Trophoblast cell (in vitro differentiated cells and primary cell): ENCODE data around the gene LTB4R2.

Experiments
- DNase-seq, 2 donors: peaks; one replicate each; pipeline ENCODE4 v3.0.0-alpha.2; 2016
- H2AFZ ChIP-seq: 2 replicates; pipeline ENCODE4 v1.6.1; 2013; ENCODE audit warnings: low read length, moderate library complexity, mild to moderate bottlenecking; ENCODE audit not compliant: insufficient read depth, poor library complexity
- H2AK5ac ChIP-seq: 2 replicates; pipeline ENCODE4 v1.6.1; 2013; ENCODE audit warnings: mild to moderate bottlenecking, low read length
- H2BK120ac ChIP-seq: 2 replicates; pipeline ENCODE4 v1.6.1; 2013; ENCODE audit warnings: low read length, mild to moderate bottlenecking, moderate library complexity; ENCODE audit not compliant: insufficient read depth, poor library complexity
- H2BK12ac ChIP-seq: 2 replicates; pipeline ENCODE4 v1.6.1; 2013; ENCODE audit warnings: mild to moderate bottlenecking, low read length, moderate library complexity
- H2BK5ac ChIP-seq: 2 replicates; pipeline ENCODE4 v1.6.1; 2013; ENCODE audit warnings: low read length, low read depth, moderate library complexity, mild to moderate bottlenecking; ENCODE audit not compliant: poor library complexity
- H3K14ac ChIP-seq: 2 replicates; pipeline ENCODE4 v1.6.1; 2013; ENCODE audit warnings: mild to moderate bottlenecking, low read length
- H3K18ac ChIP-seq: 2 replicates; pipeline ENCODE4 v1.6.1; 2013; ENCODE audit warnings: mild to moderate bottlenecking, low read length
- H3K23ac ChIP-seq: 2 replicates; pipeline ENCODE4 v1.6.1; 2013; ENCODE audit warnings: low read length
- H3K27ac ChIP-seq: 2 replicates; pipeline ENCODE4 v1.5.1; 2013; ENCODE audit warnings: low read depth, mild to moderate bottlenecking, inconsistent platforms, low read length, moderate library complexity
- H3K27me3 ChIP-seq: 2 replicates; pipeline ENCODE4 v1.6.1; 2013; ENCODE audit warnings: inconsistent platforms, mild to moderate bottlenecking, low read length, moderate library complexity; ENCODE audit not compliant: insufficient read depth
- H3K36me3 ChIP-seq, 2 experiments: 1 replicate in 1 of 2; 2 replicates in 1 of 2; pipeline ENCODE4 v1.6.1; 2013; ENCODE audit warnings: low read length in 2 of 2, mild to moderate bottlenecking in 2 of 2, moderate library complexity in 1 of 2; ENCODE audit not compliant: insufficient read depth in 2 of 2, control insufficient read depth in 1 of 2
- H3K4ac ChIP-seq: 2 replicates; pipeline ENCODE4 v1.6.1; 2013; ENCODE audit warnings: low read depth, mild to moderate bottlenecking, low read length, moderate library complexity
- H3K4me1 ChIP-seq, 2 experiments: 1 replicate in 1 of 2; 2 replicates in 1 of 2; pipeline ENCODE4 v1.6.1; 2013; ENCODE audit warnings: low read length in 2 of 2, mild to moderate bottlenecking in 2 of 2, moderate library complexity in 1 of 2; ENCODE audit not compliant: insufficient read depth in 2 of 2, control insufficient read depth in 1 of 2
- H3K4me2 ChIP-seq: 2 replicates; pipeline ENCODE4 v1.6.1; 2013; ENCODE audit warnings: inconsistent platforms, mild to moderate bottlenecking, low read length, moderate library complexity
- H3K4me3 ChIP-seq: 2 replicates; pipeline ENCODE4 v1.5.1; 2013; ENCODE audit warnings: mild to moderate bottlenecking, low read depth, low read length, inconsistent platforms
- H3K79me1 ChIP-seq: one replicate; pipeline ENCODE4 v1.6.1; 2013; ENCODE audit warnings: low read length
- H3K79me2 ChIP-seq: 2 replicates; pipeline ENCODE4 v1.6.1; 2013; ENCODE audit warnings: low read length, mild to moderate bottlenecking; ENCODE audit not compliant: control insufficient read depth, insufficient read depth, poor library complexity
- H3K9ac ChIP-seq: 2 replicates; pipeline ENCODE4 v1.6.1; 2013; ENCODE audit warnings: mild to moderate bottlenecking, low read length
- H3K9me3 ChIP-seq: 2 replicates; pipeline ENCODE4 v1.6.1; 2013; ENCODE audit warnings: low read depth, mild to moderate bottlenecking, control low read depth, inconsistent platforms, low read length; ENCODE audit not compliant: insufficient read depth
- H4K12ac ChIP-seq: 2 replicates; pipeline ENCODE4 v1.6.1; 2013; ENCODE audit warnings: low read depth, mild to moderate bottlenecking, low read length, moderate library complexity
- H4K8ac ChIP-seq: 2 replicates; pipeline ENCODE4 v1.6.1; 2013; ENCODE audit warnings: low read depth, mild to moderate bottlenecking, low read length, moderate library complexity
- H4K91ac ChIP-seq: one replicate; pipeline ENCODE4 v1.6.1; 2013; ENCODE audit warnings: low read depth, mild to moderate bottlenecking, low read length, moderate library complexity
- WGBS: extraction: QIAGEN DNeasy Blood & Tissue Kit; methylation state at CpG from one replicate; pipeline ENCODE4 v1.1.7; 2013; ENCODE audit warnings: missing lambda C conversion rate; ENCODE audit not compliant: insufficient read length, insufficient coverage; ENCODE audit errors: extremely low coverage; 5-methylcytosine and 5-hydroxymethylcytosine counted together

Gene LTB4R2

GRCh38 chr14:24337144-24337823 lies 27.3 kb downstream of the LTB4R2 start:
- DNase-seq, result no peak
- Histone ChIP-seq H4K12ac (no peak overlapping the region), H3K79me2 (peaks cover 3% of the 10 kb centered on the region), H3K4me2 (no peak overlapping the region), H3K27ac (no peak overlapping the region), H3K79me1 (peaks cover 4% of the 10 kb centered on the region), H3K36me3 (no peaks in the 10 kb centered on the region), H3K18ac (no peak overlapping the region), H3K9ac (no peak overlapping the region), H3K14ac (no peak overlapping the region), H2BK5ac (no peak overlapping the region), H3K27me3 (peaks cover 43% of the 10 kb centered on the region), H3K23ac (no peak overlapping the region), H4K8ac (no peak overlapping the region), H2BK120ac (no peak overlapping the region), H2AFZ (no peak overlapping the region), H2AK5ac (no peak overlapping the region), H3K4me1 (peaks cover 31 to 32% of the 10 kb centered on the region in 2 experiments), H3K4ac (no peak overlapping the region), H4K91ac (no peak overlapping the region), H3K9me3 (peaks cover 11% of the 10 kb centered on the region), H3K4me3 (no peak overlapping the region), H2BK12ac (no peak overlapping the region)
- WGBS, result no CpG with 5 or more reads among the region's 7 CpGs

GRCh38 chr14:24337824-24338175 lies 27.9 kb downstream of the LTB4R2 start:
- no peak overlapping the region for H3K4ac ChIP-seq
- DNase-seq, result no peak
- peaks cover 27% of the 10 kb centered on the region in 2 experiments for H3K4me1 ChIP-seq
- H3K9me3 ChIP-seq, result peaks cover 9% of the 10 kb centered on the region
- H3K23ac ChIP-seq, result no peak overlapping the region
- H3K27me3 ChIP-seq, result peaks cover 43% of the 10 kb centered on the region
- H3K79me1 ChIP-seq, result peaks cover 4% of the 10 kb centered on the region
- no CpG with 5 or more reads among the region's 8 CpGs for WGBS
- no peak overlapping the region for H4K91ac ChIP-seq
- no peak overlapping the region for H2AFZ ChIP-seq
- no peak overlapping the region for H3K27ac ChIP-seq
- H3K4me2 ChIP-seq, result no peak overlapping the region
- no peak overlapping the region for H2BK5ac ChIP-seq
- H3K79me2 ChIP-seq, result peaks cover 3% of the 10 kb centered on the region
- no peak overlapping the region for H2BK120ac ChIP-seq
- H4K8ac ChIP-seq, result no peak overlapping the region
- no peak overlapping the region for H2BK12ac ChIP-seq
- no peak overlapping the region for H3K9ac ChIP-seq
- H4K12ac ChIP-seq, result no peak overlapping the region
- H3K4me3 ChIP-seq, result no peak overlapping the region
- no peak overlapping the region for H2AK5ac ChIP-seq
- no peak overlapping the region for H3K18ac ChIP-seq
- H3K14ac ChIP-seq, result no peak overlapping the region
- no peaks in the 10 kb centered on the region for H3K36me3 ChIP-seq

GRCh38 chr14:24338843-24339242 lies 28.9 kb downstream of the LTB4R2 start:
- Histone ChIP-seq H3K79me2 (peaks cover 3% of the 10 kb centered on the region), H3K23ac (no peak overlapping the region), H4K12ac (no peak overlapping the region), H3K27ac (no peak overlapping the region), H3K9me3 (peaks cover 9% of the 10 kb centered on the region), H3K9ac (no peak overlapping the region), H2AK5ac (no peak overlapping the region), H3K79me1 (peaks cover 4% of the 10 kb centered on the region), H4K8ac (no peak overlapping the region), H3K4me1 (peaks cover 22 to 24% of the 10 kb centered on the region in 2 experiments), H3K14ac (no peak overlapping the region), H3K4ac (no peak overlapping the region), H2BK12ac (no peak overlapping the region), H4K91ac (no peak overlapping the region), H3K36me3 (no peaks in the 10 kb centered on the region), H3K18ac (no peak overlapping the region), H2AFZ (no peak overlapping the region), H2BK120ac (no peak overlapping the region), H2BK5ac (no peak overlapping the region), H3K27me3 (peaks cover 43% of the 10 kb centered on the region), H3K4me2 (peak overlapping the region; percentile 16), H3K4me3 (no peak overlapping the region)
- DNase-seq, result no peak
- no CpG with 5 or more reads among the region's 14 CpGs for WGBS

- peaks cover 3% of the 10 kb centered on the region for H3K79me1 ChIP-seq
- DNase-seq, result no peak
- H4K91ac ChIP-seq, result no peak within 1 kb of the TSS
- H2BK12ac ChIP-seq, result no peak within 1 kb of the TSS
- H3K9me3 ChIP-seq, result peaks cover 9% of the 10 kb centered on the region
- H4K12ac ChIP-seq, result no peak within 1 kb of the TSS
- H3K14ac ChIP-seq, result no peak within 1 kb of the TSS
- no peak within 1 kb of the TSS for H3K4ac ChIP-seq
- H3K36me3 ChIP-seq, result no peaks in the 10 kb centered on the region
- H2AK5ac ChIP-seq, result no peak within 1 kb of the TSS
- H3K27ac ChIP-seq, result no peak within 1 kb of the TSS
- WGBS, result no CpG with 5 or more reads among the region's 51 CpGs
- no peak within 1 kb of the TSS for H3K23ac ChIP-seq
- H3K27me3 ChIP-seq, result peaks cover 39% of the 10 kb centered on the region
- peaks cover 3% of the 10 kb centered on the region for H3K79me2 ChIP-seq
- H3K4me2 ChIP-seq, result peak within 1 kb of the TSS; percentile 16
- H2BK120ac ChIP-seq, result no peak within 1 kb of the TSS
- H2BK5ac ChIP-seq, result no peak within 1 kb of the TSS
- H2AFZ ChIP-seq, result peak within 1 kb of the TSS; percentile 8
- H3K4me3 ChIP-seq, result peak within 1 kb of the TSS; percentile 46
- no peak within 1 kb of the TSS for H3K18ac ChIP-seq
- H4K8ac ChIP-seq, result no peak within 1 kb of the TSS
- peaks cover 21 to 24% of the 10 kb centered on the region in 2 experiments for H3K4me1 ChIP-seq
- no peak within 1 kb of the TSS for H3K9ac ChIP-seq
Measured at GRCh38 chr14:24339284-24340151, 29.6 kb downstream of the LTB4R2 start, which contains the start of gene RIPK3. Gene RIPK3, minus strand, starts transcription at chr14:24339991. Its CDS starts 165 bp downstream, at chr14:24339826.
